ENCODE measurements around the gene PTCH2. TPM values are rescaled to one million over a fixed set of nuclear protein-coding genes. Genes with fewer than 3 reads are reported as not detected.
"Not testable (repeated sequence)": the region's sequence is repeated elsewhere in the genome, so short reads cannot be mapped to it uniquely, and the experiment has no call there.

The PTCH2 gene
- total RNA-seq, 4 donors from 2014 or later = 0.66 to 2.6 (median 1.1) TPM

- intact Hi-C loops (cut with DNase I) = no loop called here
- TF ChIP-seq POLR2AphosphoS5 (IDR thresholded peaks at IDR 0.05) = no peak
- TF ChIP-seq EP300 (IDR thresholded peaks at IDR 0.05) = no peak
- TF ChIP-seq CTCF (IDR thresholded peaks at IDR 0.05) = no peak
- TF ChIP-seq POLR2A (IDR thresholded peaks at IDR 0.05; ENCODE audit: low read depth) = no peak
- Histone ChIP-seq H3K4me1 (peaks cover 66 to 85% (median 81%) of the 10 kb centered on the region in 4 donors), H3K27me3 (no peaks in the 10 kb centered on the region), H3K4me3 (no peak overlapping the region), H3K36me3 (peaks cover under 1 to 20% (median 2%) of the 10 kb centered on the region in 4 donors), H3K27ac (replicated peaks in 1 of 4) (peak overlapping the region; percentile 55 to 97 (median 96)), H3K9me3 (no peaks in the 10 kb centered on the region)
- 73% methylated on average over 8 of the region's 8 CpGs for WGBS
- DNase-seq (ENCODE audit: extremely low spot score) = no peak
These were observed 31.8 kb downstream of the PTCH2 start for GRCh38 chr1:44811234-44811633.

GRCh38 chr1:44810762-44811105, 32.3 kb downstream of the PTCH2 start:
- DNase-seq (ENCODE audit: extremely low spot score); H3K27me3 ChIP-seq; H3K9me3 ChIP-seq; intact Hi-C loops (cut with DNase I); H3K4me3 ChIP-seq: not testable (repeated sequence)
- Histone ChIP-seq H3K36me3 (peaks cover 5 to 25% (median 7%) of the 10 kb centered on the region in 4 donors), H3K27ac (replicated peaks in 1 of 4) (peak overlapping the region; percentile 96 to 97 (median 96)), H3K4me1 (peaks cover 71 to 90% (median 86%) of the 10 kb centered on the region in 4 donors)
- 90% methylated on average over 4 of the region's 4 CpGs for WGBS

- Histone ChIP-seq H3K4me1 (peaks cover 76 to 95% (median 91%) of the 10 kb centered on the region in 4 donors), H3K4me3 (peak overlapping the region in 2 of 4 donors; percentile 30 to 49), H3K27me3 (no peaks in the 10 kb centered on the region), H3K36me3 (peaks cover 9 to 29% (median 12%) of the 10 kb centered on the region in 4 donors), H3K27ac (replicated peaks in 1 of 4) (peak overlapping the region; percentile 96 to 97 (median 96)), H3K9me3 (no peaks in the 10 kb centered on the region)
- 31% methylated on average over 11 of the region's 12 CpGs for WGBS
- DNase-seq (ENCODE audit: extremely low spot score) = no peak
- TF ChIP-seq POLR2AphosphoS5 (IDR thresholded peaks at IDR 0.05) (no peak), CTCF (IDR thresholded peaks at IDR 0.05) (no peak), POLR2A (IDR thresholded peaks at IDR 0.05; ENCODE audit: low read depth) (no peak), EP300 (IDR thresholded peaks at IDR 0.05) (no peak)
- intact Hi-C loops (cut with DNase I) = no loop called here
These were observed 32.8 kb downstream of the PTCH2 start for GRCh38 chr1:44810101-44810761.

- Histone ChIP-seq H3K36me3 (peaks cover 9 to 32% (median 21%) of the 10 kb centered on the region in 4 donors), H3K27me3 (no peaks in the 10 kb centered on the region), H3K4me1 (peaks cover 78 to 100% (median 93%) of the 10 kb centered on the region in 4 donors), H3K4me3 (peak overlapping the region; percentile 30 to 49 (median 39)), H3K9me3 (no peaks in the 10 kb centered on the region), H3K27ac (replicated peaks in 1 of 4) (peak overlapping the region; percentile 96 to 97 (median 96))
- intact Hi-C loops (cut with DNase I) = no loop called here
- DNase-seq (ENCODE audit: extremely low spot score) = no peak
- TF ChIP-seq CTCF (IDR thresholded peaks at IDR 0.05) (no peak), POLR2AphosphoS5 (IDR thresholded peaks at IDR 0.05) (peak; percentile 5 to 59)
- 52% methylated on average over 6 of the region's 6 CpGs for WGBS
These were observed 33.8 kb downstream of the PTCH2 start for GRCh38 chr1:44808938-44809917.

Data from esophagus muscularis mucosa (tissue), 4 donors.